H1 (cell line): ENCODE data around the gene LRCH1. TPM values are rescaled to one million over a fixed set of nuclear protein-coding genes. Genes with fewer than 3 reads are reported as not detected.

ENCODE experiments used
- SAP30 ChIP-seq: fragments of 300-600 bp; sonication (generic); IDR thresholded peaks from 2 replicates; pipeline ENCODE4 v1.7.1; 2012; ENCODE audit warnings: low read length, moderate library complexity, mild to moderate bottlenecking, inconsistent platforms; ENCODE audit not compliant: insufficient read depth, insufficient replicate concordance
- polyA plus RNA-seq, 7 experiments: library from polyadenylated mRNA; depleted of rRNA in 3 of 7; stranded (reverse) in 5 of 7; unstranded in 2 of 7; fragments of >200 nt in 5 of 7; fragments of 200-250 nt in 2 of 7; gene quantifications; 1 replicate in 5 of 7; 2 replicates in 1 of 7; 4 replicates in 1 of 7; pipeline versions ENCODE4 v1.2.1 to v1.2.3, GENCODE V29; 2011 to 2013; ENCODE audit warnings: missing spikeins in 2 of 7, mixed read lengths in 2 of 7
- total RNA-seq: library from RNA; stranded (reverse); fragmentation: NEBNext Ultra II Directional; extraction: Animal tissue kit (Norgen Biotek cat#: 25700); gene quantifications from 2 replicates; pipeline ENCODE4 v1.2.1, GENCODE V29; 2021

Gene LRCH1
- total and polyA plus RNA-seq, 2 of the 8 experiments (the other 6 are each of a cell fraction or from before 2014, with no cell fraction given): 3.0 to 10.1 TPM

DNA sequence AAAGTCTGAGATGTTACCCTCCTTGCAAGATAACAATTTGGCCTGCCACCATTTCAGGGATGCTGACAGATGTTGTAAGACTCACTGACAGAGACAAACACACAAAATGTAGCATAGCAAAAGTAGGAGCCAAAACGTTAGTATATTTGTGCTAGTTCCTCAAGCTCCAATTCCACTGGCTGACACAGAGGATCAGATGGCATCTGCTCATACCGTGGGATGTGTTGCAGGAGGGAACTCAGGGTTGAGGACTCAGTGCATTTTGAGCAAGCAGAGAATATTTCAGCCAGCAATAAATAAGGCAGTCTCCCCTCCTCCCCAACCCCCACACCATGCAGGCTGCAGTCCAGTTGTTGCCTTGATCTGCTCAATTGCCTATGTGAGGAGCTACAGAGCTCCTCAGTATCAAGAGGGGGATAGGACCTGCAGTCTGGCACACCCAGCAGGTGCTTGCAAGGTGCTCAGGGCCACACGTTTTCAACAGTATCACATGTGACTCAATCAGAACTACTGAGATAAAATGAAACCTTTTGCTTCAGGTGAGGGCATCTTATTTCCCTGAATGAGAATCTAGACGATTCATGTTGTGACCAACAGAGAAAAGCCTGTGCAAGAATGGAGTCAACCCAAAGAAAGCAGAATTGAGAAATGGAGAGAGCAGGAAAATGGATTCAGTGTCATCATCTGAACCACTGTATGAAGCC lies 23.6 kb upstream of the LRCH1 start (continued):
- no peak for TF ChIP-seq SAP30
